IMR-90 (cell line): ENCODE results near the gene DMRTC2. TPM values are rescaled to one million over a fixed set of nuclear protein-coding genes. Genes with fewer than 3 reads are reported as not detected.

Experiments used
- ATAC-seq: fragments of 200-7000 bp; cut with Tn5 transposase; 2 replicates; pipeline ENCODE4 v1.9.1; 2020; ENCODE audit warnings: low read depth, mild to moderate bottlenecking, moderate library complexity
- BruUV-seq: library from RNA; stranded (reverse); fragments of 400-500 nt; replicated peaks from 2 replicates; lab custom pipeline; 2021; lab: Mats Ljungman, UMichigan
- CTCF ChIA-PET: fragments of 300-600 bp; formaldehyde crosslinking; extraction: SDS; loops from one replicate; lab custom pipeline; 2021; ENCODE audit warnings: antibody characterized with exemption; lab: Yijun Ruan, JAX
- POLR2A ChIA-PET: fragments of 300-600 bp; sonication (Branson Sonifier 250); formaldehyde crosslinking; loops from one replicate; lab custom pipeline; 2022; ENCODE audit warnings: antibody characterized with exemption; ENCODE audit not compliant: unreplicated experiment; lab: Charles Lee
- DNase-seq: peaks from one replicate; pipeline ENCODE4 v3.0.0; 2013
- H2AFZ ChIP-seq: replicated peaks from 2 replicates; pipeline ENCODE3; 2013; ENCODE audit warnings: low read length, mild to moderate bottlenecking; ENCODE audit not compliant: poor library complexity
- H2AK5ac ChIP-seq: 2 replicates; pipeline ENCODE4 v1.6.1; 2013; ENCODE audit warnings: low read depth, low read length, inconsistent platforms
- H2AK9ac ChIP-seq: replicated peaks from 2 replicates; pipeline ENCODE3; 2013; ENCODE audit warnings: mild to moderate bottlenecking, low read depth, low read length, moderate library complexity; ENCODE audit not compliant: poor library complexity
- H2BK120ac ChIP-seq: 2 replicates; pipeline ENCODE4 v1.6.1; 2013; ENCODE audit warnings: low read depth, low read length, inconsistent platforms
- H2BK15ac ChIP-seq: 3 replicates; pipeline ENCODE4 v1.6.1; 2013; ENCODE audit warnings: low read depth, low read length, inconsistent platforms
- H2BK20ac ChIP-seq: 2 replicates; pipeline ENCODE4 v1.6.1; 2013; ENCODE audit warnings: low read depth, mild to moderate bottlenecking, inconsistent platforms, low read length, moderate library complexity
- H2BK5ac ChIP-seq: 2 replicates; pipeline ENCODE4 v1.6.1; 2013; ENCODE audit warnings: mild to moderate bottlenecking, low read depth, low read length, inconsistent platforms; ENCODE audit not compliant: poor library complexity, severe bottlenecking
- H3K14ac ChIP-seq: replicated peaks from 2 replicates; pipeline ENCODE4 v1.6.1; 2013; ENCODE audit warnings: low read depth, low read length, inconsistent platforms
- H3K18ac ChIP-seq: 2 replicates; pipeline ENCODE4 v1.6.1; 2013; ENCODE audit warnings: low read depth, low read length, control low read depth
- H3K23ac ChIP-seq: 2 replicates; pipeline ENCODE4 v1.6.1; 2013; ENCODE audit warnings: low read depth, low read length, inconsistent platforms
- H3K27ac ChIP-seq: 2 replicates; pipeline ENCODE4 v1.5.1; 2013; ENCODE audit warnings: mild to moderate bottlenecking, control low read depth, low read length; ENCODE audit not compliant: insufficient read depth
- H3K27me3 ChIP-seq: 2 replicates; pipeline ENCODE4 v1.6.1; 2013; ENCODE audit warnings: low read length; ENCODE audit not compliant: control insufficient read depth, insufficient read depth
- H3K36me3 ChIP-seq: 2 replicates; pipeline ENCODE4 v1.6.1; 2013; ENCODE audit warnings: low read length, mixed read lengths; ENCODE audit not compliant: control insufficient read depth, insufficient read depth
- H3K4ac ChIP-seq: 2 replicates; pipeline ENCODE4 v1.6.1; 2013; ENCODE audit warnings: low read depth, low read length, inconsistent platforms
- H3K4me1 ChIP-seq: 2 replicates; pipeline ENCODE4 v1.6.1; 2013; ENCODE audit warnings: low read length, mixed read lengths; ENCODE audit not compliant: control insufficient read depth, insufficient read depth
- H3K4me2 ChIP-seq: 2 replicates; pipeline ENCODE4 v1.6.1; 2013; ENCODE audit warnings: low read depth, mild to moderate bottlenecking, control low read depth, low read length, moderate library complexity
- H3K4me3 ChIP-seq: 2 replicates; pipeline ENCODE4 v1.5.1; 2013; ENCODE audit warnings: low read depth, mild to moderate bottlenecking, control low read depth, low read length, moderate library complexity; ENCODE audit not compliant: insufficient read depth
- H3K56ac ChIP-seq: 2 replicates; pipeline ENCODE4 v1.6.1; 2013; ENCODE audit warnings: low read length, inconsistent platforms; ENCODE audit not compliant: insufficient read depth; ENCODE audit errors: extremely low read depth
- H3K79me1 ChIP-seq, 2 experiments: 2 replicates each; pipeline ENCODE4 v1.6.1; 2013; ENCODE audit warnings: low read length in 2 of 2, inconsistent platforms in 1 of 2, low read depth in 1 of 2
- H3K9ac ChIP-seq: 2 replicates; pipeline ENCODE4 v1.6.1; 2013; ENCODE audit warnings: low read depth, low read length, control low read depth
- H3K9me1 ChIP-seq: 2 replicates; pipeline ENCODE4 v1.6.1; 2013; ENCODE audit warnings: low read length, inconsistent platforms; ENCODE audit not compliant: insufficient read depth
- H3K9me3 ChIP-seq: 2 replicates; pipeline ENCODE4 v1.6.1; 2013; ENCODE audit warnings: low read length; ENCODE audit not compliant: control insufficient read depth, insufficient read depth
- H4K20me1 ChIP-seq: 2 replicates; pipeline ENCODE4 v1.6.1; 2013; ENCODE audit warnings: low read length, inconsistent platforms; ENCODE audit not compliant: insufficient read depth
- H4K5ac ChIP-seq: 2 replicates; pipeline ENCODE4 v1.6.1; 2013; ENCODE audit warnings: mild to moderate bottlenecking, low read depth, low read length, control low read depth
- H4K8ac ChIP-seq, 2 experiments: 2 replicates each; pipeline ENCODE4 v1.6.1; 2013; ENCODE audit warnings: low read depth in 2 of 2, low read length in 2 of 2, control low read depth in 1 of 2, inconsistent platforms in 1 of 2
- H4K91ac ChIP-seq: 2 replicates; pipeline ENCODE4 v1.6.1; 2013; ENCODE audit warnings: low read depth, low read length, inconsistent platforms; ENCODE audit not compliant: insufficient read depth
- WGBS, 2 experiments: methylation state at CpG; one replicate each; pipeline versions ENCODE4 v1.1.5 to v1.1.7; 2013; ENCODE audit warnings: missing lambda C conversion rate in 2 of 2; ENCODE audit not compliant: insufficient read length in 1 of 2; ENCODE audit errors: extremely low coverage in 2 of 2; 5-methylcytosine and 5-hydroxymethylcytosine counted together
- dilution Hi-C: fragments of 300-500 bp; cut with HindIII; formaldehyde crosslinking; loops from one replicate; pipeline ENCODE4 v1.14.3; 2018; ENCODE audit warnings: low sequenced_read_pairs; ENCODE audit not compliant: unreplicated experiment
- in situ Hi-C: fragments of 300-500 bp; cut with MboI; formaldehyde crosslinking; loops from 3 replicates; pipeline ENCODE4 v1.14.3; 2019; ENCODE audit warnings: low sequenced_read_pairs, inconsistent platforms, mixed read lengths
- intact Hi-C: fragments of 100-400 bp; cut with micrococcal nuclease; formaldehyde crosslinking; loops from 2 replicates; pipeline ENCODE4 v1.10.0; 2022
- polyA plus RNA-seq, 3 experiments: library from polyadenylated mRNA; depleted of rRNA; stranded (reverse); fragments of >200 nt; gene quantifications; 2 replicates each; pipeline ENCODE4 v1.2.3, GENCODE V29; 2012; ENCODE audit warnings: low replicate concordance in 1 of 3
- total RNA-seq: library from RNA; depleted of rRNA; stranded (reverse); fragments of >200 nt; gene quantifications from 2 replicates; pipeline ENCODE4 v1.2.3, GENCODE V29; 2012
- TF ChIP-seq, protein P1 (sequence below): conservative IDR thresholded peaks from 2 replicates; pipeline ENCODE4 v1.5.1; 2012; ENCODE audit warnings: mild to moderate bottlenecking, low read depth, low read length, improper control_type of control experiment

The DMRTC2 gene
- total and polyA plus RNA-seq, 2 of the 4 experiments (the other 2 are of a cell fraction): not detected

DNA sequence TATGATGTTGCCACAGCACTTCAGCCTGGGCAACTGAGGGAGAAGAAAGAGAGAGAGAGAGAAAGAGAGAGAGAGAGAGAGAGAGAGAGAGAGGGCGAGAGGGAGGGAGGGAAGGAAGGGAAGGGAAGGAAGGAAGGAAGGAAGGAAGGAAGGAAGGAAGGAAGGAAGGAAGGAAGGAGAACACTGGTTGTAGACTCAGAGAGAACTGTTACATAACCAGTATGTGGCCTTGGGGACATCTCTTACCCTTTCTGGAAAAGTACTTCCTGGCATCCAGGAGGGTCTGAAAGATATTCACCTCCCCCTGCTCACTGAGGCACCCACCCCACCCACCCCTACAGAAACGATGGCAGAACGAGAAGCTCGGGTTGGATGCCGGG is 35.5 kb downstream of the DMRTC2 start:
- H3K56ac ChIP-seq: no peak overlapping the region
- POLR2A ChIA-PET: no interaction called here
- no peak overlapping the region for H2BK20ac ChIP-seq
- no peak overlapping the region for H2BK120ac ChIP-seq
- in situ Hi-C loops (loop anchor here (5.0 kb wide), 1 partner anchor 67 kb away; no protein-coding TSS in a partner anchor), dilution Hi-C loops (no loop called here), intact Hi-C loops (loop anchor here (5.0 to 10.0 kb wide), 2 partner anchors 52 to 154 kb away; no protein-coding TSS in a partner anchor)
- H4K5ac ChIP-seq: no peak overlapping the region
- H3K9ac ChIP-seq: no peak overlapping the region
- no peak for DNase-seq
- H3K79me1 ChIP-seq: peaks cover 17 to 19% of the 10 kb centered on the region in 2 experiments; a peak in 3 of 4 replicates
- no peak overlapping the region for H3K23ac ChIP-seq
- H3K27ac ChIP-seq: no peak overlapping the region
- H2BK5ac ChIP-seq: no peak overlapping the region
- H2AK5ac ChIP-seq: no peak overlapping the region
- H2AK9ac ChIP-seq: no peak overlapping the region
- no peak overlapping the region for H3K14ac ChIP-seq
- BruUV-seq: no TSS peak
- H3K9me1 ChIP-seq: peaks cover 5% of the 10 kb centered on the region
- H3K4me2 ChIP-seq: no peak overlapping the region
- TF ChIP-seq, protein P1, sequence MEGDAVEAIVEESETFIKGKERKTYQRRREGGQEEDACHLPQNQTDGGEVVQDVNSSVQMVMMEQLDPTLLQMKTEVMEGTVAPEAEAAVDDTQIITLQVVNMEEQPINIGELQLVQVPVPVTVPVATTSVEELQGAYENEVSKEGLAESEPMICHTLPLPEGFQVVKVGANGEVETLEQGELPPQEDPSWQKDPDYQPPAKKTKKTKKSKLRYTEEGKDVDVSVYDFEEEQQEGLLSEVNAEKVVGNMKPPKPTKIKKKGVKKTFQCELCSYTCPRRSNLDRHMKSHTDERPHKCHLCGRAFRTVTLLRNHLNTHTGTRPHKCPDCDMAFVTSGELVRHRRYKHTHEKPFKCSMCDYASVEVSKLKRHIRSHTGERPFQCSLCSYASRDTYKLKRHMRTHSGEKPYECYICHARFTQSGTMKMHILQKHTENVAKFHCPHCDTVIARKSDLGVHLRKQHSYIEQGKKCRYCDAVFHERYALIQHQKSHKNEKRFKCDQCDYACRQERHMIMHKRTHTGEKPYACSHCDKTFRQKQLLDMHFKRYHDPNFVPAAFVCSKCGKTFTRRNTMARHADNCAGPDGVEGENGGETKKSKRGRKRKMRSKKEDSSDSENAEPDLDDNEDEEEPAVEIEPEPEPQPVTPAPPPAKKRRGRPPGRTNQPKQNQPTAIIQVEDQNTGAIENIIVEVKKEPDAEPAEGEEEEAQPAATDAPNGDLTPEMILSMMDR: no peak
- H4K20me1 ChIP-seq: 0 out of 2 replicates have a peak, but pooled peaks cover 7% of the 10 kb centered on the region
- no peaks in the 10 kb centered on the region for H3K36me3 ChIP-seq
- no peaks in the 10 kb centered on the region for H3K9me3 ChIP-seq
- H3K4me1 ChIP-seq: peaks cover 4% of the 10 kb centered on the region
- no peak overlapping the region for H4K91ac ChIP-seq
- no CpG with 5 or more reads among the region's 5 CpGs for WGBS, 2 experiments
- no peak overlapping the region for H2AFZ ChIP-seq
- H3K18ac ChIP-seq: no peak overlapping the region
- H2BK15ac ChIP-seq: no peak overlapping the region
- no peak overlapping the region for H4K8ac ChIP-seq
- CTCF ChIA-PET: no interaction called here
- H3K4me3 ChIP-seq: no peak overlapping the region
- H3K4ac ChIP-seq: no peak overlapping the region
- ATAC-seq: no peak
- peaks cover 15% of the 10 kb centered on the region; the same call in 1 of the 2 replicates for H3K27me3 ChIP-seq
